ENCODE results near the gene MRGPRD. TPM values are rescaled to one million over a fixed set of nuclear protein-coding genes. Genes with fewer than 3 reads are reported as not detected.

MRGPRD gene
- polyA plus RNA-seq, 6 donors from 2014 or later: not detected

DNA sequence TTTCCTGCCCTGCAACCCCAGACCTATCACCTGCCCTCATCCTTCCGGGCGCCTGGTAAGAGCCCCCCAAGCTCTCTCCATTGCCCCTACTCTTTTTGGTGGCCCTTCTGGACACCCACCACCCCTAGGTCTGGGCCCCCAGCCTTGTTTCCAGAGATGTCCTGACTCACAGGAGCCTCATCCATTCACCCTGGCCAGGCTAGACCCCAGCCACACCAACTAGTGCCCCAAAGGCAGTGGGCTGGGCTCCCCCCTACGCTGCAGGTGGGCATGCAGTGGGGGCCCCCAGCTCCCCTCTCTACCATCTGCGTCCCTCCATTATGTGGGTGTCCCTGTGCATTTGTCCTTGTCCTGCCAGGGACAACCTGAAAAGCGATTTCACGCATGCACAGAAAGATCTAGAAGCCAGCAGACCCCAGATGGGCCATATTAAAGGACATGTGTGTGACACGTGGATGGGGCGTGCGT, 30.9 kb upstream of the MRGPRD start:
- ATAC-seq (ENCODE audit: low read depth in 2 of 2) (no peak), DNase-seq (no peak)
- Mint-ChIP-seq H3K36me3 (no peaks in the 10 kb centered on the region), H3K9me3 (no peaks in the 10 kb centered on the region), H3K27ac (no peak overlapping the region), H3K4me1 (peaks cover 0 to 4% (median 0%) of the 10 kb centered on the region in 3 donors), H3K4me3 (peak overlapping the region in 1 of 8 donors; percentile 59), H3K27me3 (peaks cover 26 to 82% (median 53%) of the 10 kb centered on the region in 3 donors)

DNA sequence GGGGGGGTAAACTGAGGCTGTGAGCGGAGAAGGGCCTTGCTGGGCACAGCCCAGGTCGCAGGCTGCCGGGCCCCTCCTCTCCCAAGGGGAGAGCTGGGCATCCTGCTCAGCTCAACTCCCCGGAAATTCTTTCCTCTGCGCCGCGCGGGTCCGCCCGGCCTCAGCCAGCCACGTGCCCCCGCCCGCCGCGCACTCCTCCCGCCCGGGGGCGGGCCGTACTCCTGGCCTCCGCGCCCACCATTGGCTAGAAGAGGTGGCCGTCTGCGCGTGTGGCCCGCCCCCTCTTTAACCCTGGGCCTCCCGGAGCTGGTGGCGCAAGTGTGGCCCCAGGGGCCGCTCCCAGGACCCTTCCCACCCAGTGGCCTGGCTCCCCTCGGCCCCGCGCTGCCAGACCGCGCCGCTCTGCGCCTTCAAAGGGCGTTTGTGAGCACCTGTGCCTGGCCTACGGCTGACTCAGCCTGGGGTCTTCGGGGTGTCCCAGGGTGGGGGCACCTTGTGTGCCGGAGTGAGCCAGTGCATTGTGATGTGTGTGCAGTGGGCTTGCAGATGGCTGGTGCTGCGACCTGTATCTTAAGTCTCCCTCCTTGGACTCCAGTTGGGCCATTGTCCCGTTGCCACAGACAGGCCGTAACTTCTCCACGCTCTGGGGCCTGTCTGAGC, 30.3 kb upstream of the MRGPRD start:
- H3K27ac Mint-ChIP-seq: no peak overlapping the region
- H3K27me3 Mint-ChIP-seq: peaks cover 24 to 78% (median 50%) of the 10 kb centered on the region in 3 donors
- H3K4me3 Mint-ChIP-seq: no peak overlapping the region
- no peaks in the 10 kb centered on the region for H3K9me3 Mint-ChIP-seq
- DNase-seq (no peak), ATAC-seq (ENCODE audit: low read depth in 2 of 2) (peak; percentile 30 to 63)
- H3K4me1 Mint-ChIP-seq: peaks cover 0 to 4% (median 0%) of the 10 kb centered on the region in 3 donors
- no peaks in the 10 kb centered on the region for H3K36me3 Mint-ChIP-seq

DNA sequence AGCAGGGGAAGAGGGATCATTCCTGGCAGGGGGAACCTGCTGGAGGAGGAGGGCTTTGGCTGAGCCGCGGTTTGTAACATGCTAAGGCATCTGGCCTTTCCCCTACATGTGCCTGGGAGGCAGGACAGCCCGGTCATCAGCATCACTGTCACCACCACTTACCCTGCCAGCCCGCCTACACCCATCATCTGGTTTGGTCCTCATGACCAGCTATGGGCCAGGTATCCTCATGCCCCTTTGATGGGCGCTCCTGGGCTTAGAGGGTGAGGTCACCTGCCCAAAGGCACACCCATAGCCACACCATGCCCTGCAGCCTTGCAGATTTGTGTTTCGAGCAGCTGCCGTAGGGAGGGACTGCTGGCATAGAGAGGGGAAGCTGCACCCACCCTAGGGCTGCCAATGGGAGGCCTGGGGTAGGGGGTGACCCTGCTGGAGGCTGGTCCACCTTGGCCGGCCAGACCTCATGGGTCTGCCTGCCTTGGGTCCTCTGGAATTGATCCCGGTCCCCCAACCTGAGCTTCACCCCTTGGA, 29.6 kb upstream of the MRGPRD start:
- H3K27ac Mint-ChIP-seq: no peak overlapping the region
- no peaks in the 10 kb centered on the region for H3K36me3 Mint-ChIP-seq
- no peaks in the 10 kb centered on the region for H3K9me3 Mint-ChIP-seq
- H3K4me3 Mint-ChIP-seq: no peak overlapping the region
- peaks cover 0 to 4% (median 0%) of the 10 kb centered on the region in 3 donors for H3K4me1 Mint-ChIP-seq
- DNase-seq (no peak), ATAC-seq (ENCODE audit: low read depth in 2 of 2) (no peak)
- H3K27me3 Mint-ChIP-seq: peaks cover 25 to 79% (median 52%) of the 10 kb centered on the region in 3 donors

DNA sequence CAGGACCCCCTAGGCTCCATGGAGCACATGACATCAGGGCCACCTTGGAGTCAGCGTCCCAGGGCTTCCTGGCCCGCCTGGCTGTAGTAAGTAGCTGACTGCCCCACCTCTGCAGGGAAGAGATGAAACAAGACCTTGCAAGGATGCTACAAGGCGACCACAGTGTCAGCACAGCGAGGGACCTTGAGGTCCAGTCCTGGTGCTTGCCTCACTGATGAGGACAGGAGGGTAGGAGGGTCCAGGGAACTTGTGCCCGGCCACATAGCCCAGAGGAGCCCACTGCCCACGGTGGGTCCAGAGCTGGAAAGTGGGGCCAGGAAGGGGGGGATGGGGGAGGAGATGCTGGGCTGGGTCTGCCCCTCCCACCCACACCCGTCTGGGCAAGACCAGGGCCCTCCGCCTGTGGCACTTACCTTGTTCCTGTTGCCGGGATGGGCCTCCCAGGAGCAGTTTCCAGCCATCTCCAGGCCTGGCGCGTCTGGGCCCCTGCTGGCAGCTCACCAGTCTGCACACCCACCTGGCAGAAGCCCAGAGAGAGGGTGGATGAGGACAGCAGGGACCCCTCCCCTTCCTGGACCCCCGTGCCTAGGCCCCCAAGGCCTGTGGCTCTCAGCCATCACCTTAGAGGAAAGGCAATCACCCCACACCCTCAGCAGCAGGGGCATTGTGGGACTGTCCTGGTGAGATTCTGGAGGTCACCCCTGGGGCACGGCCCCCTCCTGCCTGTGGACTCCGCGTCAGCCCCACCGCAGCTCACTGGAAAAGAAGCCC, 28.8 kb upstream of the MRGPRD start:
- no peak overlapping the region for H3K4me3 Mint-ChIP-seq
- no peaks in the 10 kb centered on the region for H3K36me3 Mint-ChIP-seq
- H3K27me3 Mint-ChIP-seq: peaks cover 28 to 76% (median 52%) of the 10 kb centered on the region in 3 donors
- no peaks in the 10 kb centered on the region for H3K9me3 Mint-ChIP-seq
- DNase-seq: no peak
- H3K27ac Mint-ChIP-seq: no peak overlapping the region
- ATAC-seq (ENCODE audit: low read depth in 2 of 2): no peak
- peaks cover 0 to 4% (median 0%) of the 10 kb centered on the region in 3 donors for H3K4me1 Mint-ChIP-seq

DNA sequence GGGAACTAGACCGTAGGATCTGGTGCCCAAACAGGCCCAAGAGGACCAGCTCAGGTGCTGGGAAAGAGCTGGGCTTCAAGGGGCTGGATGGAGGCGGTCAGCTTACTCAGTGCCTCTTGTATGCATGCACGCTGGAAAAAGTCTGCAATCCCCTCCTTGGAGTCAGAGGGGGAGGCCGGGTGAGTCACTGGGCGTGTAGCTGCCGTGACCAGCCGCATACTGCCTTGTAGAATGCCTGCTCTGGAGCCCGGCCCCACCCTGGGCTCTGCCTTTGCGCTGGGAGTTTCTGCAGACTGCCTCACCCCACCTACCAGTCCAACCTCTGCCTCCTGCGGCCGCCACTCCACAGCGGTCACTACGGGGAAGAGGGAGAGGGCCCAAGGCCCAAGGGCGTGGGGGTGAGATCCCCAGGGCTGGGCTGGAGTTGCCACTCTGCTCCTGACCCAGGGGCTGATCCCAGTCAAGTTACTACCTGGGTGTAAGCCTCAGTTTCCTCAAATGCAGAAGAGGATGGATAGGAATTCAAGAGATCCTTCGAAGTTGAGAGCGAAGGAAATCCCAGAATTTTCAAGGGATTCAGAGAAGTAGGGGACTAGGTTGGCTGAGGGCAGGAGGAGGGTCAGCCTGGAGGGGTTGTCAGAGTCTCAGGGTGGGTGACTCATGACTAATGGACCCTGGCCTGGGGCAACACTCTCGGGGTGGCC, 28.1 kb upstream of the MRGPRD start:
- H3K27ac Mint-ChIP-seq: no peak overlapping the region
- no peak for ATAC-seq (ENCODE audit: low read depth in 2 of 2)
- no peaks in the 10 kb centered on the region for H3K36me3 Mint-ChIP-seq
- no peak for DNase-seq
- H3K9me3 Mint-ChIP-seq: no peaks in the 10 kb centered on the region
- peaks cover 28 to 71% (median 55%) of the 10 kb centered on the region in 3 donors for H3K27me3 Mint-ChIP-seq
- H3K4me1 Mint-ChIP-seq: peaks cover 0 to 4% (median 0%) of the 10 kb centered on the region in 3 donors
- no peak overlapping the region for H3K4me3 Mint-ChIP-seq

DNA sequence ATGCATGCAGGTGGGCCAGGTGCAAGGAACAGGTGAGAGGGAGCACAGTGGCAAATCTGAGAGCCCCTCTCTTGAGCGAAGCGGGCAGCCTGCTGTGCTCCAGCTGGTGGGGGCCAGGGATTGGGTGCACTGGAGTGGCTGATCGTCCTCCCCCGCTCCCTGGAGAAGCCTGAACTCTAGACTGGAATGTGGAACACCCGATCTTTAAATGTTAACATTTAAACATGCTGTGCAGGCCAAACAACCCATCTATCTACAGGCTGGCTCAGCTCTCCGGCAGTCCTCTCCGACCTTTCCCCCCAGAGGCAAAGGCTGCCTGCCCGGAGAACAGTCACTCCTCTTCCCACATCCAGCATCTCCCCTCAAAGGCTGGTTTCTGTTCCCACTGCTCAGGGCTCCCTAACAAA, 27.2 kb upstream of the MRGPRD start:
- Mint-ChIP-seq H3K27me3 (peaks cover 28 to 72% (median 64%) of the 10 kb centered on the region in 3 donors), H3K4me3 (no peak overlapping the region), H3K9me3 (no peaks in the 10 kb centered on the region), H3K27ac (no peak overlapping the region), H3K4me1 (peaks cover 0 to 4% (median 0%) of the 10 kb centered on the region in 3 donors), H3K36me3 (no peaks in the 10 kb centered on the region)
- ATAC-seq (ENCODE audit: low read depth in 2 of 2) (no peak), DNase-seq (no peak)

DNA sequence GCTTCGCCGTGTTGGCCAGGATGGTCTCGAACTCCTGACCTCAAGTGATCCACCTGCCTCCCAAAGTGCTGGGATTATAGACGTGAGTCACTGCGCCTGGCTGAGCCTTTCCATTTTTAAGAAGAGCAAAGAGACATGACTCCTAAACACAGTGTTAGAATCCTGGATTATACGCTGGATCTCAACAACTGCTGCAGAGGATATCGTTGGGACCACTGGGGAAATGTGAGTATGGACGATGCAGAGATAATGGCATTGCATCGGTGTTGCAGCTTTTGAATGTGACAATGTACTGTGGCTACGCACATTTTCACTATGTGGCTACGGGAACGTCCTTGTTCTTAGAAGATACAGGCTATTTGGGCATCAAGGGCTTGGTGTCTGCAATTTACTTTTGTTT, 26.0 kb upstream of the MRGPRD start:
- Mint-ChIP-seq H3K27ac (no peak overlapping the region), H3K4me1 (peaks cover 0 to 4% (median 0%) of the 10 kb centered on the region in 3 donors), H3K36me3 (no peaks in the 10 kb centered on the region), H3K9me3 (no peaks in the 10 kb centered on the region), H3K4me3 (no peak overlapping the region), H3K27me3 (peaks cover 25 to 72% (median 58%) of the 10 kb centered on the region in 3 donors)
- DNase-seq (no peak), ATAC-seq (ENCODE audit: low read depth in 2 of 2) (no peak)

DNA sequence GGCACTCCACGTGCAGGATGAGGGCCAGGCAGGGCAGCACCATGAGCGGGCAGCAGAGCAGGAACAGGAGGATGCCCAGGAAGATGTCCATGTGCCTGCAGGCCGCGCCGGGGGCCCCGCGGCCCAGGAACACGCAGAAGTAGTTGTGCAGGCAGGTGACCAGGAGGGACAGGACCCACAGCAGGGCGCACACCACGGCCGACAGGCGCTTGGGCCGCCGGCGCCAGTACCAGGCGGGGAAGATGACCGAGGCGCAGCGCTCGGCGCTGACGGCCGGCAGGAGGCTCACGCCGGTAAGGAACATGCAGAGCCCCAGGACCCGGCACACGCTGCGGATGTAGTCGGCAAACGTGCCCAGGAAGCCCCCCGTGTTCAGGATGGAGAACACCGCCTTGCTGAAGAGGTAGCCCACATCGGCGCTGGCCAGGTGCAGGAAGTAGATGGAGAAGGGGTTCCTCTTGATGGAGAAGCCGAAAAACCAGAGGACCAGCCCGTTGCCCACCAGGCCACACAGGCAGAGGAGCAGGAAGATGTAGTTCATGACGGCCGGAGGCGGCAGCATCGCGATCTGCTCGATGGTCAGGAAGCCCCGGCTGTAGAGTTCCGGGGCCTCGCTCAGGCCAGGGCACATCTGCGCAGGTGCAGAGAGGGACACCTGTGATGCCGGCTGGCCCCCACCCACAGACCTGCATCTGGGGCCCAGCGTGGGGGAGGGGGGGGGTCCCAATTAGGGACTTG, 25.0 kb upstream of the MRGPRD start:
- Mint-ChIP-seq H3K4me3 (peak overlapping the region in 2 of 8 donors; percentile 15 to 78), H3K36me3 (no peaks in the 10 kb centered on the region), H3K4me1 (no peaks in the 10 kb centered on the region), H3K9me3 (no peaks in the 10 kb centered on the region), H3K27me3 (peaks cover 20 to 66% (median 51%) of the 10 kb centered on the region in 3 donors), H3K27ac (no peak overlapping the region)
- ATAC-seq (ENCODE audit: low read depth in 2 of 2): no peak
- no peak for DNase-seq

DNA sequence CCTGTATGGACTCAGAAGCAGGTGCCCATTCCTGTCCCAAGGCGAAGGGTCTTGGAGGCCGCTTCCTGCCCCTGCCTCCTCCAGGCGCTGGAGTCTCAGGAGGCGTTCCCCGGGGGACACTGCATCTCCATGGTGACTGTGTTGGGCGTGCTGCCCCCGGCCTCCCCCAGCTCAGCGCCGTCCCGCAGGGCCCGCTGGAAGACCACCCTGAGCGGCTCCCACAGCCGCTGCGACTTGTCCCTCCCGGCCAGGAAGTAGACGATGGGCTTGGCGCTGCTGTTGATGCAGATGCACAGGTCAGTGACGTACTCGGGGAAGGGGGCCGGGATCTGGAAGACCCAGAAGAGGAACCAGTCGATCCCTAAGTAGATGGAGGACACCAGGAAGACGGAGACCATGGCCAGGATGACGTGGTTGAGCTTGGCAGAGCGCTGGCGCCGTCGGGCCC, 24.4 kb upstream of the MRGPRD start:
- H3K9me3 Mint-ChIP-seq: no peaks in the 10 kb centered on the region
- no peak for DNase-seq
- no peak for ATAC-seq (ENCODE audit: low read depth in 2 of 2)
- no peaks in the 10 kb centered on the region for H3K4me1 Mint-ChIP-seq
- H3K27me3 Mint-ChIP-seq: peaks cover 20 to 63% (median 48%) of the 10 kb centered on the region in 3 donors
- H3K27ac Mint-ChIP-seq: peak overlapping the region in 1 of 6 donors; percentile 14
- no peak overlapping the region for H3K4me3 Mint-ChIP-seq
- no peaks in the 10 kb centered on the region for H3K36me3 Mint-ChIP-seq

DNA sequence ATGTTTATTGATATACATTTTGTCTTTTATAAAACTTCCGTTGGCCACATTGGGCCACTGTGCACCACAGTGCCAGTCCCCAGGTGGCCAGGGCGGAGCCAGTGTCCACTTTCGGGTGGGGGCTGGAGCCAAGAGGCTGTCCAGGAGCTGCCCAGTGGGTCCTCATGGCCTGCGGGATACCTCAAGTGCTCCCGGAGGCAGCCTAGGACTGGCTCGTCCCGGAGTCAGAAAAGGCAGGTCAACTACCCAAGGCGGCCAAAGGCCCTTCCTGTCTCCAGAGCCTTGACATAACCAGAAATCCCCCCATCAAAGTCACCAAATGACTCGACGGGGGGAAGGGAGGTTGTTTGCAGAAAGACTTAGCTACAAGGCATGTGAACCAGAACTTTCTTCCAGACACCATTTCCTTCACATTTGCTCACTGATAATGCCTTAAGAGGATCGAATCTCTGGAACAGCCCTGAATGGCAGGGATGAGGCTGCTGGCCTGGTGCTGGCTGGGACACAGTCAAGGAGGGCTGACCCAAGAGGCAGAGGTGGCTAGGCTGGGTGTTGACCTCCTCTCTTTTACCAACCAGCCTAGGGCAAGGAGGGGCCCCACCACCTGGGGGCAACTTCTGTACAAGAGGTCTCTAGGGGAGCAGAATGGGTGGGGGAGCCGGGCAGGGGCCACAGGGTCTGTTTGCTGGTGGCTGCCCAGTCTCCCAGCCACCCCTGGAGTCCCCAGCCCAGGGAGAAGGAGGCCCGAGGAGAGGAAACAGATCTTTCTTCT, 23.8 kb upstream of the MRGPRD start:
- peaks cover 20 to 63% (median 43%) of the 10 kb centered on the region in 3 donors for H3K27me3 Mint-ChIP-seq
- H3K4me3 Mint-ChIP-seq: no peak overlapping the region
- no peak for ATAC-seq (ENCODE audit: low read depth in 2 of 2)
- no peak for DNase-seq
- no peaks in the 10 kb centered on the region for H3K4me1 Mint-ChIP-seq
- H3K36me3 Mint-ChIP-seq: no peaks in the 10 kb centered on the region
- H3K9me3 Mint-ChIP-seq: no peaks in the 10 kb centered on the region
- no peak overlapping the region for H3K27ac Mint-ChIP-seq

DNA sequence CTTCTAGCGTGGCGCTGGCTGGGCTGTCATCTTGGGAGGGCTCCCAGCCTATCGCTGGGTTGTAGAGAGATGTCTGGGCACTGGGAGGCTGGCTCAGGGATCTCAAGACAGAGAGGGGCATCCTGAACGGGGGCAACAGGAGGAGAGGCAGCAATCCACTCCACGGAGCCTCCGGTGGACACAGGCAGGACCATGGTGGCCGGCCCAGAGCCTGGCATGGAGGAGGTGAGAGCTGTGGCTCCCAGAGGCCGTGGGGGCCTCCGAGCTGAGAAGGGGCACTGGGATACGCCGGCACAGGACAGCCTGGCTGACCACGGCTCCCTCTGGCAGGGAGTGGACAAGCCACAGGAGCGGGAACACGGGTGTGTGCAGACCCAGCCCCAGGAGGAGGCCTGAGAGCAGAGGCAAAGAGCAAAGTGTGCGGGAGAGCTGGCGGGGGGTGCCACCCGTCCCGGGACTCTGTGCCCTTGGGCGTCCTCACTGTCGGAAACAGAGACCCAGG, 23.1 kb upstream of the MRGPRD start:
- no peaks in the 10 kb centered on the region for H3K9me3 Mint-ChIP-seq
- peak overlapping the region in 1 of 6 donors; percentile 81 for H3K27ac Mint-ChIP-seq
- no peaks in the 10 kb centered on the region for H3K36me3 Mint-ChIP-seq
- no peaks in the 10 kb centered on the region for H3K4me1 Mint-ChIP-seq
- H3K27me3 Mint-ChIP-seq: peaks cover 20 to 65% (median 43%) of the 10 kb centered on the region in 3 donors
- ATAC-seq (ENCODE audit: low read depth in 2 of 2) (no peak), DNase-seq (no peak)
- no peak overlapping the region for H3K4me3 Mint-ChIP-seq

DNA sequence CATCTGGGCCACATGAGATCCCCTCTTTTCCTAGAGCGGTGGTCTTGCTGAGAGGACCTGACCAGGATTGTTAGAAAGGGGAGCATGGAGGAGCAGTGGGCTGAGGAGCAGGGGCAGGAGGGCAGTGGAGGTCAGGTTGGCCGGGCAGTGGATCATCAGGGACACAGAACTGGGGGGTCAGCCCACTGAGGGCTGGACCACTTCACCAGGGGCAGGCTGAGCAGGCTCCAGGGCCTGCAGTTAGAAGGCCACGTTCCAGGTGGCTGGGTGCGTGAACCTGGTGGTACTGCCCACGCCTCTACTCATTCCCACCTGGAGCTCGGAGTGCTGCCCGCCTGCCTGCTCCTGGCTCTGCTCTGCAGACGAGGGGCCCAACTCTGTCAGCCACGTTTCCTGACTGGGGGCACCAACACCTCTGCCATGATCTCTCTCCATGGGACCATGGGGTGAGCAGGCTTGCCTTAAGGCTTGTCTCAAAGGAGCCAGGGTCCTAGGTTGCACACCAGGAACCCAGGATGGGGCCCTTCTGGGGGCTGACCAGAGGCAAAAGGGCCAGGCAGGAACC, 22.6 kb upstream of the MRGPRD start:
- Mint-ChIP-seq H3K9me3 (no peaks in the 10 kb centered on the region), H3K27me3 (peaks cover 20 to 65% (median 43%) of the 10 kb centered on the region in 3 donors), H3K36me3 (no peaks in the 10 kb centered on the region), H3K4me3 (no peak overlapping the region), H3K4me1 (no peaks in the 10 kb centered on the region), H3K27ac (no peak overlapping the region)
- DNase-seq: no peak
- no peak for ATAC-seq (ENCODE audit: low read depth in 2 of 2)
